GM21723 (cell line): ENCODE measurements around the gene GALNT10.

ENCODE experiments used
- ATAC-seq: cut with Tn5 transposase; IDR thresholded peaks from one replicate; pipeline ENCODE4 v1.9.1; 2021; ENCODE audit warnings: mild to moderate bottlenecking, moderate library complexity; ENCODE audit not compliant: unreplicated experiment

GALNT10 gene

DNA sequence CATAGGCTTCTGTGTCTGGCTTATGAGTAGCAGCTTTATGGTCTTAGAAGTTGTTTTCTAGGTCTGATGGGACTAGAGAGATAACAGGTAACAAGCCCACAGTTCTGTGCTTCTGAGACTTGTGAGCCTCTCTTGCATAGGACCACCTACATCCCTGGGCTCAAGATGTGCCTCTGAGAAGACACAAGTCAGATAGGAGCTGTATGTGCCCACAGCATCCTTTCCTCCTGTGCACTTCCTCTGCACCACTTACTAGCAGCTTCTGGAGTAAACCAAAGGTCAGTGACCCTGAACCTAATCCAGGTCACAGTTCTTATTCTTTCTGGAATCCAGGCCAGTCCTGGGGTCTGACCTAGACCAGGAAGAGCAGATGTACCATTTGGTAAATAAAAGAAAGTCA, 40.0 kb downstream of the GALNT10 start:
- no peak for ATAC-seq

DNA sequence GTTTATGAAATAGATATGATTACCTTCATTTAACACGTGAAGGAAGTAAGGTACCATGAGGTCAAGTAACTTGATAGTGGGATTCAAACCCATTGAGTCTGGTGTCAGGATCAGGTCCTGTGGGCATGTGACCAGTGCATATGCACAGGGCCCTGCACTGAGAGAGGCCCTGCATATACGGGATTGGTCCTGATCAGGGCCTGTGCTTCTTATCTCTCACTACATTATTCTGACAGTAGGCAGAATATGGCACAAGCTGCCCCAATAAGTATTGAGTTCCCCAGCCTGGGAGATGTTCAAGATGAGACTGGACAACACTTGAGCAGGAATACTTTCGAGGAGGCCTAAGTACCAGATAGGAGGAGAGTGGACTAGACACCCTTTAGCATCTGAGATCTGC, 44.0 kb downstream of the GALNT10 start:
- no peak for ATAC-seq

DNA sequence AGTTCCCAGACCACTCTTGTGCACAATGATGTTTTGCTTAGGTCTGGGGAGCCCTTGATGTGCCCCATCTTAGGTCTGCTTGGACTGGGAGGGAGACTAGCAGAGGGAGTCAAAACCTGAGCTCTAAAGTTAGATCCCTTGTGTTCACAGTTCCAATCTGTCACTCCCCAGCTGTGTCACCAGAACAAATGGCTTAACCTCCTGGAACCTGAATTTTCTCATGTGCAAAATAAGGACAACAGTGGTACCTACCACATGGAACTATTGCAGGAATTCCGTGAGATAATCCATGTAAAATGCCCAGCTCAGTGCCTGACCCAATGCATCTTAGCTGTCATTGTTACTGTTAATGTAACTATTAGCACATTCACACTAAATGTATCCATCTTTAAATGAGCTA, 45.5 kb downstream of the GALNT10 start:
- no peak for ATAC-seq

DNA sequence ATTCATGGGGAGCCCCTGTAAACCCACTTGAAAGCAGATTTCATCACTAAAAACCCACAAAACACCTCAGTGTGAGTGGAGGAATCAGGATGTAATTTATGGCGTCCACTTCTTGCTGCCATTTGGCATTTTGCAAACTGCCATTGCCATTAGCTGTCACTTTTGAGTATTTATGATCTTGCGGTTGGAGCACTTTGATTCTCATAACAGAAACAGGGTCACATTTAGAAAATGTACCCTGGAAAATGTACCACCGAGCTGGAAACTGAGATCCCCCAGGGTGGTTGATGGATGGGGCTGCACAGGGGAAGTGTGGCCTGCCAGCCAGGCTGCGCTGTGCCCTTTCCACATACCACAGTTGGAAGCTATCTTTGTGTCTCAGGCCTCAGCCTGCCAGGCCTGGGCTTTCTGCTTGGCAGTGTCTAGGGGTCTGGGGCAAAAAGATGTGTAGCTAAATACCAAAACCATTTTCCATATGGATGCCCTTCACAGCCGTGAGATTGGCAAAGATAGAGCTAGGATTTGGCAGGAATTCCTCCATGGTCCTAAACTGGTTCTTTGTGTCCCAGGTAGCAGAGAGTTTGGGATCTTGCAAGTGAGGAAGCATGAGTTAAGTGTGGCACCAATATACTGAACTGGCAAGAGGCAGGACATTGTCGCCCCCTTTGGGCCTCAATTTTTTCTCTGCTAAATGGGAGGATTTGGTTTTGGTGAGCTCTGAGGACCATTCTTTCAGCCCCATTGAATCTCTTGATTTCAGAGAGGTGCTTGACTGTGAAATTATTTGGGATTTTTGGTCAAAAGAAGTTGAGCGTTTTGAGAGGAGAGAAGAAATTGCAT, 46.2 kb downstream of the GALNT10 start:
- no peak for ATAC-seq

DNA sequence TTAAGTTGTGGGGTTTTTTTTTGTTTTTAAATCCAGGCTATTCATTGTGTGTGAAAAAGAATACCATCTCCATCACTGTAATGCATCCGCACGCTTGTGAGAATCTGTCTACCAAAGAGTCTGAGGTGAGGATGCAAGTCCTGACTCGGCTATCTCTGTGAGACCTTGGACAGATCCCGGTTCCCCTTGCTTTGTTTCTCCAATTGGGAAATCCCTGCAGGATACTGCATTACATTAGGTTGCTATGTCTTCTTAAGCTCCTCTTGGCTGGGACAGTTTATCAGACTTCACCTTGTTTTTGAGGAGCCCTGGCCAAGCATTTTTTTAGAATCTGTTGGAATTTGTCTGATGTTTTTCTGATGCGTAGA, 46.8 kb downstream of the GALNT10 start:
- no peak for ATAC-seq

DNA sequence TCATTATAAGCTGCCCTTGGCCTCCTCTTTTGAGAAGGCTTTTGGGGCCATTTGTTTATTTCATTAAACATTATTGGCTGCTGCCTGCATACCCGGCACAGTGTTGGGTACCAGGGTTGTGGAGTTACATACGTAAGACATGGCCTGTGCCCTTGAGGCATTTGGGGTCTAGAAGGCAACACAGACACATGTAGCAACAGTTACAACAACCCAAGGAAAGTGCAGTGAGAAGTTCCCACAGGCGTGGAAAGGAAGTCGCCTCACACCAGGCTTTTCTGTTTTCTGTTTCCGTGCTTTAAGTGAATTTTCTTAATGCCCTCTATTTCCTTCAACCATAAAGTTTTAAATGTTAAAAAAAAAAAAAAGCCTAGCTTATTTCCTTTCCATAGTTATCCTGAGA, 47.4 kb downstream of the GALNT10 start:
- no peak for ATAC-seq

DNA sequence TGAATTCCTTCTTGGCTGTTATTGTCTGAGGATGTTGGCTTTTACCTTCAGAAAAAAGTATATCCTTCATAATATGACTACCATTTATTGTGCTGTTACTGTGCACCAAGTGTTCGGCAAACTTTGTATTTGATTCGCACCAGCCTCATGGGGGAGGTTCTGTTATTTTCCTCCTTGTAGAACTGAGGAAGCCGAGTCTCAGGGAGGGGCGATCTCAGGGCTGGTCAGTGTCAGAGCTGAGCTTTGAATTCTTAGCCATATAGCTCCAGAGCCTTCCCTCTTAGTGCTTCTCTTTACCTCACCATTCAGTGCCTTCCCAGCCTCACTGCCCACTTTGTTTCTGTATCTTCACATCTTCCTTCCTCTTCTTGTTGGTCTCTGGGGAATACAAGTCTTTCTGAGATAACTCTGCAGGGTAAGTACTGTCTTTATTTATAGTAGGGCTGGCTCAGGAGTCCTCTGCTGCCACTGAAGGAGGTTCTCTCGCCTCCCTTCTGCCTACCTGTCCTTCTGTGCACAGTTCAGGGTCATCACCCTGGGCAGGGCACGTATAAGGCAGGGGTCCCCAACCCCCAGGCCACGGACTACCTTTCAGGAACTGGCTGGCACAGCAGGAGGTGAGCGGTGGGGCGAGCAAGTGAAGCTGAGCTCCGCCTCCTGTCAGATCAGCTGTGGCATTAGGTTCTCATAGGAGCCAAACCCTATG, 48.4 kb downstream of the GALNT10 start:
- peak; percentile 64 for ATAC-seq

DNA sequence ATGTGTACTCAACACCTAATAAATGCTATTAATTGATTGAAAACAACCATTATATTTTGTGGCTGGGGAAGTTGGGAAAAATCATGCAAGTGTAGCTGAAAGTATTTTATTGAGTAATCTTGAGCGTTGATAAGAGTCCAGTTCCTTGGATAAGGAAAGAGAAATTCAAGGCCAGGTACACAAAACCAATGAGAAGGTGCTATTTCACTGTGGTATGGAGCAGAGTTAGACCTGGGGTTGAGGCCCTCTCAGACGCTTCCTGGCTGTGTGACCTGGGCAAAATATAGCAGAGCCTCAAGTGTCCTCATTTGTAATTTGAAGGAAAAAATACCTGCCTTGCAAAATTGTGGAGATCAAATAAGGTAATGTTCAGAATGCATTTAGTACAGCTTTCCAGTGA, 50.1 kb downstream of the GALNT10 start:
- ATAC-seq, result no peak

DNA sequence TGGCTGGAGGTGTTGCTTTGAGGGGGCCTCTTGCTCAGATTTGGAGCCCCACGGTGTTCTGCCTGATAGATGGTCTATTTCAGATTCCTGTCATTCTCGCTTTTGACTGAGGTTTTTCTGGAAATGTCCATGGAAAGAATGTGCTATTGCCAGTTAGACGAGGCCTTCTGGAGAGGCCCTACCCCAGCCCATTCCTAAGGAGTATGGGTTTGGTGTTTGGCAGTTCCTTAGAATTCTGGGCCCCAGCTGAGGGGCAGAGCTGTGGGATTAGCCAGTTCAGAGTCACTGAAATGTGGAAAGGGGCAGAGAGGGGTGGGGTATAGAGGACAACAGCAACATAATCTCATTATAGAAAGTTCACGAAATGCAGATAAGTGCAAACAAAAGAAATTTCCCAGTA, 50.5 kb downstream of the GALNT10 start:
- ATAC-seq, result no peak

DNA sequence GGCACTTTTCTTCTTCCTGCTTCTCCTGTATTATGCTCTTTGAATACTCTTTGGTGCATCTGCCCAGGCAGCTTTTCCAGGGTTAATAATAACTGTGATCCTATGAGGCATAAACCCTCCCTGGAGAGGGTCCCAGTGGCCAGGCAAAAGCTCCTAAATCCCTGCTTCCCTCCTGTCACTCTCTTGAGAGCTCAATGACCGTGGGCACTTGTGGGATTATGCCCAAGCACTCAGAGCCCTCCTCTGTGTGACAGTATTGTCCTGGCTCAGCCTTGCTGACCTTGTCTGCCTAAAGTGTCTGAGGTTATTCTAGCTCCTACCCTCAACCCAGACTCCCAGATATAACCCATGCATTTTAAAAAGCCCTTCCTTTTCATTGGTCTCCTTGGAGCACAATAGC, 51.9 kb downstream of the GALNT10 start:
- ATAC-seq, result no peak

DNA sequence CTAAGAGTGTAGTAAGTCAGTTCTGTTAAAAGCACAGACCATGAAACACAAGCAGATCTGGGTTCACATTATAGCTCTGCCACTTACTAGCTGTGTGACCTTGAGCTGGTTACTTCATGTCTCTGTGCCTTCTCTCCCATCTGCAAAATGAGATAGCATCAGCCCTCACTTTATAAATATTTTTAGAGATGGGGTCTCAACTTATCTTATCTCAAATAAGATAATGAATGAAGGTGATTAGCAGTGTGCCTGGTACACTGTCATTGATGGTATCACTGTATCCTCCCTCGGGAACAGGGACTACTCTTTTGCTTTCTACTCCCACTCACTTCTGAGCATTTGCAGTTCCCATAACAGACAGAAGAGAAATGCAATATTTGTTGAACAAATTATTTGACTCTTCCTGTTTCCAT, 52.4 kb downstream of the GALNT10 start:
- no peak for ATAC-seq

DNA sequence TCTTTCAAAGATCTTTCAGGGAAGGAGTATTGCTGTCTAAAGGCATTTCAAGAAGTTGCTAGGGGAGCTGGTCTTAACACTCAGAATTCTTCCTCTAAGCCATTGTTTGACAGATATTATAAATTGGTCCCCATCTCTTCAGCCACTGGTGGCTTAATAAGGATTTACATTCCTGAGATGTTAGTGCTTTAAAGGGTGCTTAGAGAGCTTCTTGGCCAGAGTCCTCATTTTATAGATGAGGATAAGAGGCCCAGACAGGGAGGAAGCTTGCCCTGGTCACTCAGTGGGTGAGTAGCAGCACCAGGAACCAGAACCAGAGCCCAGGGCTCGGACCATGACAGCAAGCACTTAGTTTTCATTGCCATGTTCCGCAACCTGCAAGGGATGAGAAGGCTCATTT, 53.2 kb downstream of the GALNT10 start:
- no peak for ATAC-seq

DNA sequence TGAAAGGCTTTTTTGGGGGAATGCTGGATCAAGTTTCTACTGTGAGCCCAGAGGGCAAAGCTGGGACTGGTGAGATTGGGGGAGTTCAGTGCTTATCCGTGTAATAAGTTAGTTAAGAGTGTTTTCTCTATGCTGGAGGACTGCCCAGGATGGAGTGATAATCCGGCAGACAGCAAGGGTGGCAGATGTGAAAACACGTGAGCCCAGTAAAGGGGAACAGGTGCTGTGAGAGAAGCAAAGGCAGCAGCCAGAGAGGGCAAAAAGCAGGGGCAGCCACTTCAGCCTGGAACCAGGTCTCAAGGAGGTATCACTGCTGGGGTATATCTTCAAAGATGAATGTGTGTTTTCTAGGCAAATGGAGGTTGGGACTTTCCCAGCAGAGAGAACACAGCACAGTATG, 53.9 kb downstream of the GALNT10 start:
- ATAC-seq, result no peak

DNA sequence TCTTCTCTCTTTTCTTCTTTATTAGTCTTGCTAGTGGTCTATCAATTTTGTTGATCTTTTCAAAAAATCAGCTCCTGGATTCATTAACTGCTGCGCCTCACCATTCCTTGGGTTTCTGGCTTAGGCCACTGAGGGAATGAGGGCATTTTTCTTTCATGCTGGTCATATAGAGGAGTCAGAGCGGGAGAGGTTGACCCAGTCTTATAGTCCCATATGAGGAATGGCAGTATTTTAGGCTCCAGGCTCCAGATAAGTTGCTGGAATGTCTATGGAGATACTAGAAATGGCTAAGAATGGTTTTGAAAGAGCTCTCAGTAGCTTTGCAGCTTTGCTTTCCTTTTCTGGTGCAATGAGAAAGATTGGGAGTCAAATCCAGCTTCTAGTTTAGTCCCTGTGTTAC, 58.2 kb downstream of the GALNT10 start:
- ATAC-seq, result no peak

DNA sequence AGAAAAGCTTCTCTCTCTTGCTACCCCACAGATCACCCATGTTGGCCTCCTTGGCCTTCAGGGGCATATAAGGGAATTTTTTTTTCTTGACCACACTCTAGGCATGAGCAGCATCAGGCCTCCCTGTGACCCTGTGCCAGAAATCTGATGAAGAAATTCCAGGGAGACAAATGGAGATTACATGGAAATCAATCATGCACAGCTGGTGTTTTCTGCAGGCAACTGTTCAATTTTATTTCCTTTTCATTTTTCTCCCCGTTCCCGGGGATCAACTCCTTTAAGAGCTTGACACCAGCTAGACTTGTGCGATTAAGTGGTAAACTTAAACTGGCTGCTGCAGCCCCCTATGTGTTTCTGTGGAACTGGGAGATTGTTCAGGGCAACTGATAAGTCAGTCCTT, 59.3 kb downstream of the GALNT10 start:
- no peak for ATAC-seq

DNA sequence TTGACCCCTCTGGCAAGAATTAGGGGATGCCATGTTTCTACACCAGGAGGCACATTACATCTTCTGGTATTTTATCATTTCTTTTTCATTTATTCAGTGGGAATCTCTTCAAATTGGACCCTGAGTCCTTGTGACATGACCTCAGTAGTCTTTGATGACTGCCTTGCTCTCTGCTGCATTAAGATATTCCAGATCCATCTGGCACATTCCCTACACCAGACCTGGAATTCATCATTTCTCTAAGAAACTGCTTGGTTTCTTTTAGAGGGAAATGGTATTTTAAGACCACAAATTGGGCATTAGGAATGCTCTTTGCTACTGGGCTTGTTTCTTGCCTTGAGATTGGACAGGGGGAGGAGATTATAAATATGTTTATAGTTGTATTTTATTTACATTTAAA, 61.0 kb downstream of the GALNT10 start:
- ATAC-seq, result no peak

DNA sequence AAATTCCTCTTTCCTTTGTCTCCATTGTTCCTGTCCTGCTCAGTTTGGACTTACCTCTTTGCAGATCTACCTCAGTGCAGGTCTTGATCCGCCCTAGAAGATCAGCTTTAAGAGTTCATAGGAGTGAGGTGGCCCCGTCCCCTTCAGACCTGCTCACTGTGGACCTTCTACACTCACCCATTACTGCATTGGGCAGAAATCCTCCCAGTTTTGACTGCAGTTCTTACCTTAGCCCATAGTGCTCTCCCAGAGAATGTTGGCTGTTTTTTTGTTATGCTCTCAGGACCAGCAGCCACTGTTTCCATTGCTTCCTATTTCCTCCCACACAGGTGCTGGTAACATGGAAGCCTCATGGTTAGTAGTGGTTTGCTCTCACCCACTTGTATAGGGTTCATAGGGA, 63.3 kb downstream of the GALNT10 start:
- ATAC-seq, result no peak

DNA sequence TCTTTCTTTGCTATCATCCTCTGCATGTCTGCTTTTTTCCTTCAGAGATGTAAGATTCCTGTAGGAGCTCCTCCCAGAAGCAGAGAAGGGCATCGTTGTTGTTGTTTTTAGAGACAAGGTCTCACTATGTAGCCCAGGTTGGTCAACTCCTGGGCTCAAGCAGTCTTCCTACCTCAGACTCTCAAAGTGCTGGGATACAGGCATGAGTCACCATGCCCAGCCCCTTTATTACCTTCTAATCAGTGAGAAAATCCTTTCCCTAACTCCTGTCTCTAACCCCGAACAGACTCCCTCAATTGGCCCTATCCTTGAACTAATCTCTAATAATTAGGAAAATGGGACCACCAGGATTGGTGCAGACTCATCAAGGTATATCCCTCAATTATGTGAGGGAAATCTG, 64.4 kb downstream of the GALNT10 start:
- no peak for ATAC-seq

DNA sequence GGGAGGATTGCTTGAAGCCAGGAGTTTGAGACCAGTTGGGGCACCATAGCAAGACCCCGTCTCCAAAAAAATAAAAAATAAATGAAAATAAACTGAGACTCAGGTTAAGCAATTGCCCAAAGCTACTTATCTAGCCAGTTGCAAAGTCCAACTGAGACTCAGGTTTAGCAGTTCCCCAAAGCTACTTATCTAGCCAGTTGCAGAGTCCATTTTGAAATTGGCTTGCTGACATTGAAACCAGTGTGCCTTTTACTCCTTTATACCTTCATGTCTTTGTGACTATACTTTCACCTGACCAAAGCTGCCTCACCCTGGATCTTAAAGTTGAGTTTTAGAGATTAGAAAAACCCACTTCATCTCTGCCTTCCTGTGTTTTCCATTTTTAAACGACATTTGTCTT, 66.5 kb downstream of the GALNT10 start:
- ATAC-seq, result no peak

DNA sequence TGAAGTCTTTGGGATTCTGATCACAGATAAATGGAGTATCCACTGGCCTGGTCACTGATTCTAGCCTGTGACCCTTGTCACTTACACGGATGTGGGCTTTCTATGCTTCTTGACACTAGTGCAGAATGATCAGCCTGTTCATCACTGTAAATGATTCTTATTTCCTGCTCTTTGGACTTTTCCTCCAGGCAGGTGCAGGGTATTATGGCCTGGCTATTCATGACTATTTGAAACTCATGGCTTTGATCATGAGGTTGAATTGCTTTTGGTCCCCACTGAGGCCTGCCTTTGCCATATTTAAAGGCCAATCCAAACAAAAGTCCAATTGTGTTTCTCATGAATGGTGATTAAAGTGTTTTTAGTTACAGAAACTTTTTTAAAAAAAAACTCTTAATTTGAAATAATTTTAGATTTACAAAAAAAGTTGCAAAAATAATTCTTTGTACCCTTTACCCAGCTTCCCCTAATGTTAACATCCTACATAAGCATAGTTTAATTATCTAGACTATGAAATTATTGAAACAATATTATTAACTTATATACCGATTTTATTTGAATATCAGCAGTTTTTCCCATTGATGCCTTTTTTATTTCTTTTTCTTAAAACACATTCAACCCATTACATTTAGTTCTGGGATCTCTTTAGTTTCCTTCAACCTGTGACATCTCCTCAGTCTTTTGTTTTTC, 68.1 kb downstream of the GALNT10 start:
- ATAC-seq, result no peak

DNA sequence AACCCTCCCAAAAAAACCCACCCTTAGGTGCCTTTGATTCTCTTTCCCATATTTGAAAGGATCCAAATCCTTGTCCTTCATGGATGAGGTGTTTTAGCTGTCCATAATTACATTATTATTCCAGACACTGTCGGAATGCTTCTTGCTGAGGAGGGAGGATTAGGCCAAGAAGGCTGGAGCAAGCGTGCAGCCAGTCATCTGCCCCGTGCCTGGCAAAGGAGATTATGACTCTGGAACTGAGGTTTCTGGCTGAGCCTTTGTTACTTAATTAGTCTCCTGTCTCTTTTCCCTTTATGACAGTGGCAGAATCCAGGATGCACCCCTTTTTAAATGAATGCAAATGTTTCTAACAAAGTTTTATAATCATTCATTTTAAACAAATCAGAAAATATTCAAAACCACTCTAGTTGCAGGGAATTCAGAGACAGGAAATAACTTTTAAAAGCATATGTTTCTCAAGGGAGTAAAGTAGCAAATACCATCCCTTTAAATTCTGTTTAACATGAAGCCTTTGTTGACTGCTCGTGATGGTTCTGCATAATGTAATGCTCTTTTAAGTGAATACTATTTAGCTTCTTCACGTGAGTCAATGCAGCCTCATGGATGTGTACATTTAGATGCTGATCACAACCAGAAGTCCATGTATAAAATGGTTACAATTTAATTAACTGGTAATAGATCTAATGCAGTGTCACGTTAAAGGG, 69.8 kb downstream of the GALNT10 start:
- ATAC-seq, result no peak
